T-helper 2 cell treated with Interferon-gamma antibody and Interleukin-4, amounts not matched to agents 100 ng/mL and 5 ng/mL, for 36 hours (primary cell): ENCODE results near the gene DYNC1LI1. TPM values are rescaled to one million over a fixed set of nuclear protein-coding genes. Genes with fewer than 3 reads are reported as not detected.
"Not testable (repeated sequence)": the region's sequence is repeated elsewhere in the genome, so short reads cannot be mapped to it uniquely, and the experiment has no call there.

ENCODE experiments used
- intact Hi-C: fragments of 100-400 bp; cut with micrococcal nuclease; formaldehyde crosslinking; loops from one replicate; pipeline ENCODE4 v1.15.1; 2023
- total RNA-seq: library from RNA; stranded (reverse); gene quantifications from 2 replicates; pipeline ENCODE4 v1.2.3, GENCODE V29; 2022

Gene DYNC1LI1
- total RNA-seq, 1 donor from 2014 or later, result 30.5 TPM

- intact Hi-C loops, result no loop called here
Measured at GRCh38 chr3:32540899-32541298, 29.8 kb downstream of the DYNC1LI1 start.

GRCh38 chr3:32532434-32532833 lies 38.2 kb downstream of the DYNC1LI1 start:
- intact Hi-C loops, result no loop called here

- intact Hi-C loops, result no loop called here
Measured at GRCh38 chr3:32531010-32531647, 39.5 kb downstream of the DYNC1LI1 start.

GRCh38 chr3:32525720-32526119 lies 44.9 kb downstream of the DYNC1LI1 start:
- intact Hi-C loops, result no loop called here

GRCh38 chr3:32522682-32523081 lies 48.0 kb downstream of the DYNC1LI1 start:
- intact Hi-C loops, result no loop called here

GRCh38 chr3:32518921-32519320 lies 51.7 kb downstream of the DYNC1LI1 start:
- intact Hi-C loops, result not testable (repeated sequence)

GRCh38 chr3:32516751-32517150 lies 53.9 kb downstream of the DYNC1LI1 start:
- intact Hi-C loops, result not testable (repeated sequence)

- intact Hi-C loops, result loop anchor here (5.0 kb wide), 1 partner anchor 221 kb away; no protein-coding TSS in a partner anchor
Measured at GRCh38 chr3:32511005-32511404, 59.7 kb downstream of the DYNC1LI1 start.

GRCh38 chr3:32510075-32510724 lies 60.5 kb downstream of the DYNC1LI1 start:
- intact Hi-C loops, result loop anchor here (1.0 to 5.0 kb wide), 4 partner anchors 155 to 424 kb away; no protein-coding TSS in a partner anchor

- intact Hi-C loops, result no loop called here
Measured at GRCh38 chr3:32508711-32509110, 61.9 kb downstream of the DYNC1LI1 start.

GRCh38 chr3:32506466-32506865 lies 64.2 kb downstream of the DYNC1LI1 start:
- intact Hi-C loops, result no loop called here

GRCh38 chr3:32502946-32503286 lies 67.7 kb downstream of the DYNC1LI1 start:
- intact Hi-C loops, result loop anchor here (1.0 to 2.0 kb wide), 7 partner anchors 42 to 396 kb away; partner anchors contain the start of genes CMTM8, CNOT10, DYNC1LI1 and GPD1L

- intact Hi-C loops, result loop anchor here (1.0 to 2.0 kb wide), 7 partner anchors 42 to 396 kb away; partner anchors contain the start of genes CMTM8, CNOT10, DYNC1LI1 and GPD1L
Measured at GRCh38 chr3:32502118-32502945, 68.3 kb downstream of the DYNC1LI1 start, which contains the start of gene CMTM6. CMTM6 (minus strand) TSS chr3:32502852; CDS start chr3:32502745, 107 bp downstream.

- intact Hi-C loops, result loop anchor here (1.0 to 2.0 kb wide), 8 partner anchors 41 to 395 kb away; partner anchors contain the start of genes CMTM8, CNOT10, DYNC1LI1 and GPD1L
Measured at GRCh38 chr3:32501783-32502117, 68.9 kb downstream of the DYNC1LI1 start.

- intact Hi-C loops, result loop anchor here (1.0 kb wide), 1 partner anchor 126 kb away; no protein-coding TSS in a partner anchor
Measured at GRCh38 chr3:32500880-32501782, 69.5 kb downstream of the DYNC1LI1 start.

- intact Hi-C loops, result no loop called here
Measured at GRCh38 chr3:32500231-32500630, 70.4 kb downstream of the DYNC1LI1 start.

GRCh38 chr3:32499585-32499984 lies 71.1 kb downstream of the DYNC1LI1 start:
- intact Hi-C loops, result no loop called here

- intact Hi-C loops, result no loop called here
Measured at GRCh38 chr3:32498992-32499391, 71.7 kb downstream of the DYNC1LI1 start.

GRCh38 chr3:32498252-32498651 lies 72.4 kb downstream of the DYNC1LI1 start:
- intact Hi-C loops, result no loop called here

GRCh38 chr3:32495609-32496008 lies 75.0 kb downstream of the DYNC1LI1 start:
- intact Hi-C loops, result no loop called here

GRCh38 chr3:32495085-32495484 lies 75.6 kb downstream of the DYNC1LI1 start:
- intact Hi-C loops, result no loop called here
